Activated T-cell treated with anti-CD3 and anti-CD28 coated beads for 48 hours (primary cell): ENCODE data around the gene STAP2.
"Not testable (repeated sequence)": the region's sequence is repeated elsewhere in the genome, so short reads cannot be mapped to it uniquely, and the experiment has no call there.

Source experiments
- DNase-seq: peaks from one replicate; pipeline ENCODE4 v3.0.0-alpha.2; 2020; ENCODE audit warnings: low read depth

Gene STAP2

DNA sequence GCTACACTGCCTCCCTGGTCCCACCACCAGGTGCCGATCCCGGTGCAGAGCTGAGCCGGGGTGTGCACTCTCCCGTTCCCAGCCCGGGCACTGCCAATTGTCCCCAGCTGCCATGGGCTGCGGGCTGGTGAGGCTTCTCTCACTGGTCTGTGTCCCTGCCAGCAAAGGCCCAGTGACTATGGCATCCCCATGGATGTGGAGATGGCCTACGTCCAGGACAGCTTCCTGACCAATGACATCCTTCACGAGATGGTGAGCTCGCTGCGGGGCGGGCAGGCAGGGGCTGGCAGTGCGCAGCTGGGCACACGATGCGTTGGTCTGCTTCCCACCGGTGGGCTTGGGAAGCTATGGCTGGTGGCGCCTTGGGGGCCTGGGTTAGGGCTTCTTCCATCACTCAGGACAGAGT, 19.3 kb upstream of the STAP2 start:
- no peak for DNase-seq

DNA sequence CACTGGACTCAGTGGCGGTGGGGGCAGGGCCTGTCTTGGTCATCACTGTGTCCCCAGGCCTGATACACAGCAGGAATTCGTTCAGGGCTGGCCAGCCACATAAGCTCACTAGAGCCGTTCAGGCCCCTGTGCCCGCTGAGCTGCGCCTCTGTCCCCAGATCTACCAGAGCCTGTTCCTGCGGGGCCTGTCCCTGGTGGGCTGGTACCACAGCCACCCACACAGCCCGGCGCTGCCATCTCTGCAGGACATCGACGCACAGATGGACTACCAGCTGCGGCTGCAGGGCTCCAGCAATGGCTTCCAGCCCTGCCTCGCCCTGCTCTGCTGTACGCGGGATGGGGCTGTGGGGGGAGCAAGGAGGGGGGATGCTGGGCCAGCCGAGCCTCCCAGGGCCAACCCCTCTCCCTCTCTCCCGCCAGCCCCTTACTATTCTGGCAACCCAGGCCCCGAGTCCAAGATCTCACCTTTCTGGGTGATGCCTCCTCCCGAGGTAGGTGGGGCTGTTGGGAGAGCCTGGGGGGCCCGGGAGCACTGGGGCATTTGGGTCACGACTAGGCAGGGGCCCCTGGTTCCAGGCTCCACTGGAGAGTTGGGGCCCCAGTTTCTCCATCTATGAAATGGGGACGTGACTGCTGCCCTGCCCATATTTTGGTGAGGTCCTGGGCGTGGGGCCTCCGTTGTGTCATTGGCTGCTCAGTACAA, 18.6 kb upstream of the STAP2 start:
- DNase-seq = no peak

DNA sequence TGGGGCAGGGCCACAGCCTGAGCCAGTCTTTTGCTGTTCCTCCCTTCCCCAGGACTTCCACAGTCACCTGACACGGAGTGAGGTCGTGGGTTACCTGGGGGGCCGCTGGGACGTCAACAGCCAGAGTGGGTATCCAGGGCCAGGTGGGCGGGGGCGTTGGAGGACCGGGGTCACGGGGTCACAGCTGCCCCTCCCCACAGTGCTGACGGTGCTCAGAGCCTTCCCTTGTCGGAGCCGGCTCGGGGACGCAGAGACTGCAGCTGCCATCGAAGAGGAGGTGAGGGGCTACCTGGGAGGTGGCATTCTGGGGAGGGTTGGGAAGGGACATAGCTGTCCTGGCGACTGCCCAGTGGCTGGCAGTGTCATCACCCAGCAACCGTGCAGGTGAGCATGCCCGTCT, 16.3 kb upstream of the STAP2 start:
- no peak for DNase-seq

DNA sequence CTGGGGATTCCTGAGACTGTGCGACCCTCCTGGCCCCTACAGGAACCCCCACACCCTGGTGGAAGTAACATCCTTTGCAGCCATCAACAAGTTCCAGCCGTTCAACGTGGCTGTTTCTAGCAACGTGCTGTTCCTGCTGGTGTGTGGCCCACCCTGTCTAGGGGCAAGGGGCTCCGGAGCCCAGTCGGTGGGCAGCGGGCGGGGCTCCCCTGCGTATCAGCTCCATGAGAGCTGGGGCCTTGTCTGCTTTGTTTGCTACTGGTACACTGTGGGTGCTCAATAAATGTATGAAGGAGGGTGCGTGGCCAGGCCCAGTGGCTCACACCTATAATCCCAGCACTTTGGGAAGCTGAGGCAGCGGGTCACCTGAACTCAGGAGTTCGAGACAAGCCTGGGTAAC, 15.7 kb upstream of the STAP2 start:
- no peak for DNase-seq

DNA sequence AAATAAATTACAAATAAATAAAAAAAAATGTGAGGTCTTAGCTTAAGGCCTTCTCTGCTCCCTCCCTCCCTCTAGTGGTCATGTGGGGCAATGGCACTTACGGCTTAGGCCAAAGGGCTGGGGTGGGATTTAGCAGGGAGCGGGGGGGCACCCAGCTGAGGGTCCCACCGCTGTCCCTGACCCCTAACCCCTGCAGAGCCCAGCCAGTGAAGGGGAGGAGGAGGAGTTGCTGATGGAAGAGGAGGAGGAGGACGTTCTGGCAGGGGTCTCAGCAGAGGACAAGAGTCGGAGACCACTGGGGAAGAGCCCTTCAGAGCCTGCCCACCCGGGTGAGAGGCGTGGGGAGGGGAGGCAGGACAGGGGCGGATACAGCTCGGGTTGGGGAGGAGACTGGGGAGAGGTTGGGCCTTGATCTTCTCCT, 14.1 kb upstream of the STAP2 start:
- peak; percentile 35 for DNase-seq

DNA sequence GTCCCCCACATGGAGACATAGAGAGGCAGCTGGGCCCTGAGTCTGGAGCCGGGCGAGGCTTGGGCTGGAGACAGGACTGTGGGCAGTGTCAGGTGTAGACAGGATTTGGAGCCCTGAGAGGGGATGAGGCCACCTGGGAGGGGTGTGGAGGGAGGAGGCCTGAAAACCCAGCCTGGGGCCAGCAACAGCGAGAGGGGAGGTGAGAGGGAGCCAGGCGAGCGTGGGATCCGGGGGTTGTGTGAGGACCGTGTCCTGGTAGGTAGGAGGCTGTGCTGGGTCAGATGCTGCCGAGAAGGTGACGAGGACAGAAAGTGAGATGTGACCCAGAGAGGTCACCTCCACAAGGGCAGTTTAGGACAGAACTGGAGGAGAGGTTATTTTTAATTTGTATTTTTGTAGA, 12.1 kb upstream of the STAP2 start:
- DNase-seq = no peak

DNA sequence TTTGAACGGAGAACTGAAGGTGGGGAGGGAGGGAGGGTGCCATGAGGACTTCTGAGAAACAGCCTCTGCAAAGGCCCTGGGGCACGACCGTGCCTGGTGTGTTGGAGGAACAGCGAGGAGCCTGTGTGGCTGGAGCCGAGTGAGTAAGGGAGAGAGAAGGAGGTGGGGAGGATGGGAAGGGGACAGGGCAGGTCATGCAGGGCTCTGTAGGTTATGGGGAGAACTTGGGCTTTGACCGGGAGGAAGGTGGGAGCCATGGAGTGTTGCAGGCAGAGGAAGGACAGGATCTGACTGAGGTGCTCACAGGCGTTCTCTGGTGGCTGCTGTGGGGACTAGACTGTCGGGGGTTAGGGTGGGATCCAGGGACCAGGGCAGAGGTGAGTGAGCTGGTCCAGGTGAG, 11.5 kb upstream of the STAP2 start:
- no peak for DNase-seq

DNA sequence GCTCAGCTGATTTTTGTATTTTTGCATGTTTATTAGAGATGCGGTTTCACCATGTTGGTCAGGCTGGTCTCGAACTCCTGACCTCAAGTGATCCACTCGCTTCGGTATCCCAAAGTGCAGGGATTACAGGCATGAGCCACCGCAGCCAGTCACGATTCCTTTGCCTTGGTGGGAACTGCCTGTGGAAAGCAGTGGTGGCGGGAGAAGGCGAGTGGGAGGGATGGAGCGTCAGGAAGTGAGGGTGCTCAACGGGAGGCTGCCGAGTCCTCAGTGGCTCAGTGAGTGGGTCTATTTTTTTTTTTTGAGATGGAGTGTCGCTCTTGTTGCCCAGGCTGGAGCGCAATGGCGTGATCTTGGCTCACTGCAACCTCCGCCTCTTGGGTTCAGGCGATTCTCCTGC, 10.6 kb upstream of the STAP2 start:
- not testable (repeated sequence) for DNase-seq

DNA sequence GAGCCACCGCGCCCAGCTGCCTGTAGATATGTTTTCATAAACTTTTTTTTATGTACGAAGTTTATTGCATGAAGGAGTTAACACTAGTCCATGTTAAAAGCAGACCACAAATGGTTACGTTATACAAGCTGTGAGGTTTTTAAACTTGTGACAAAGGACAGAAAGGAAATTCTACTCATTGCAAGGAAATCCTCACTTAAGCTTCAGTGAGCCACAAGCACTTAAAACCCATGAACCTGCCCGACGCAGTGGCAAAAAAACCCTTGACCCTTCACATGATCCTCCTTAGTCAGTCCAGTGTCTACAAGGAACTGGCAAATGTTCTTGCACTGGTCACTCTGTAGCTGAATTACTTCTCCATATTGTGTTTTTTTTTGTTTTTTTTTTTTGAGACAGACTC, 8.9 kb upstream of the STAP2 start:
- DNase-seq = no peak

DNA sequence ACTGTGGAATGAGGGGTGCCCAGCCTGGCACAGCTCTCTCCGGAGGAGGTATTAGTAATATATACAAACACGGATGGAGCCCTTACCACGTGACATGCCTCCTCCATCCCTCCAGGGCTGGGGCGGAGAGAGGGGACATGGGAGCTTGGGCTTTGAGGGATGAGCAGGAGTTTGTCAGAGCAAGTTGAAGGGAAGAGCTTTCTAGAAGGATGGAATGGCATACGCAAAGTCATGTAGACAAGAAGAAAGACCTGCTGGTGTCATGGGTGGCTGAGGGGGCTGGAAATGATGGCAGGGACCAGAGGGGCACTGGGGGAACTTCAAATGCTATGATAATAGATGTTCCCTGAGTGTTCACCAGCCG, 7.4 kb upstream of the STAP2 start:
- DNase-seq = no peak

DNA sequence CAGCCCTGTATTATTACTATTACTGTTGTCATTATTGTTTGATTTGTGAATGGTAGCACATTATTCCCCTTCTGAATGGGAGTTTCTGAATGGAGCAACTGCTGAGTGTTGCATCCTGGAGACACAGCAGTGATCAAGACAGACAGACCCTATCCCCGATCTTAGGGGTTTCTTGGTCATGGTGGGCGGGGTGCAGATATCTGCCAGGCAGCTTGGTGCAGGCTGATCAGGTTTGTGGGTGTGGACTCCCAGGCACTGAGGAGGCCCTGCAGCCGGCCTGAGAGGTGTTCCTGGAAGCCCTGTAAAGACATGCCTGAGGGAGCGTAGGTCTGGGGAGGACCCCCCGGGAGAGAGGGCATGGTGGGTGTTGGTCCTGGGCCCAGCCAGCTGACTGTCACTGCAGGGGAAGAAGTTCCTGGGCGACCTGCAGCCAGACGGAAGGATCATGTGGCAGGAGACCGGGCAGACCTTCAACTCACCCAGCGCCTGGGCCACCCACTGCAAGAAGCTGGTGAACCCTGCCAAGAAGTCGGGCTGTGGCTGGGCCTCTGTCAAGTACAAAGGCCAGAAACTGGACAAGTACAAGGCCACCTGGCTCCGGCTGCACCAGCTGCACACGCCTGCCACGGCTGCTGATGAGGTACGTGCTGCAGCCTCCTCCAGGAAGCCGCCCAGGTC, 6.9 kb upstream of the STAP2 start:
- DNase-seq = no peak

DNA sequence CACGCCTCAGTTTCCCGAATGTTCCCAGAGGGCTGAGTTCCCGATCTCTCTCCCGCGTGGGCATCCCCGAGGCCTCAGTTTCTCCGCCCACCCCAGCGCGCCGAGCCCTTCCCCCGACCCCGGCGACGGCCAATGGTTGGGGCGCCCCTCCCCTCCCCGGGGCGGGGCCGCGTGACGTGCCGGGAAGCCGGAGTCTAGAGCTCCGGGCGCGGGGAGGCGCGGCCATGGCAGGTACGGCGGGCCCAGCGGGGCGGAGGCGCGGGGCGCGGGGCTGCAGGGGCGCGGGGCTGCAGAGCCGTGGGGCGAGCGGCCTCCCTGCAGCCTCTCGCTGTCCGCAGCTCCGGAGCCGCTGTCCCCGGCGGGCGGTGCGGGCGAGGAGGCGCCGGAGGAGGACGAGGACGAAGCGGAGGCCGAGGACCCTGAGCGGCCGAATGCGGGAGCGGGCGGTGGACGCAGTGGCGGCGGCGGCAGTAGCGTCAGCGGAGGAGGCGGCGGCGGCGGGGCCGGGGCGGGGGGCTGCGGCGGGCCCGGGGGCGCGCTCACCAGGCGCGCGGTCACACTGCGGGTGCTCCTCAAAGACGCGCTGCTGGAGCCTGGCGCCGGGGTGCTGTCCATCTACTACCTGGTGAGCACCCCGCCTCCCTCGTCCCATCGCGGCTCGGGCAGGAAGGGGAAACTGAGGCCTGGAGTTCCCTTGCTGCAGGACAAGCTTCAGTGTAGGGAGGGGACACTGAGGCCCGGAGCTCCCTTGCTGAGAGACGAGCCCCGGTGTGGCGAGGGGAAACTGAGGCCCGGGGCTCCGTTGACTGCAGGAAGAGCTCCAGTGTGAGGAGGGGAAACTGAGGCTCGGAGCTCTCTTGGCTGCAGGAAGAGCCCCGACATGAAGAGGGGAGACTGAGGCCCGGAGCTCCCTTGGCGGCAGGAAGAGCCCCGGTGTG, 5.0 kb upstream of the STAP2 start, which contains the start of gene MPND:
TSS of gene MPND (plus strand) at position 193 of the 938 bp plus-strand sequence. CDS start at position 225, 32 bp downstream.
- DNase-seq = peak; percentile 93

DNA sequence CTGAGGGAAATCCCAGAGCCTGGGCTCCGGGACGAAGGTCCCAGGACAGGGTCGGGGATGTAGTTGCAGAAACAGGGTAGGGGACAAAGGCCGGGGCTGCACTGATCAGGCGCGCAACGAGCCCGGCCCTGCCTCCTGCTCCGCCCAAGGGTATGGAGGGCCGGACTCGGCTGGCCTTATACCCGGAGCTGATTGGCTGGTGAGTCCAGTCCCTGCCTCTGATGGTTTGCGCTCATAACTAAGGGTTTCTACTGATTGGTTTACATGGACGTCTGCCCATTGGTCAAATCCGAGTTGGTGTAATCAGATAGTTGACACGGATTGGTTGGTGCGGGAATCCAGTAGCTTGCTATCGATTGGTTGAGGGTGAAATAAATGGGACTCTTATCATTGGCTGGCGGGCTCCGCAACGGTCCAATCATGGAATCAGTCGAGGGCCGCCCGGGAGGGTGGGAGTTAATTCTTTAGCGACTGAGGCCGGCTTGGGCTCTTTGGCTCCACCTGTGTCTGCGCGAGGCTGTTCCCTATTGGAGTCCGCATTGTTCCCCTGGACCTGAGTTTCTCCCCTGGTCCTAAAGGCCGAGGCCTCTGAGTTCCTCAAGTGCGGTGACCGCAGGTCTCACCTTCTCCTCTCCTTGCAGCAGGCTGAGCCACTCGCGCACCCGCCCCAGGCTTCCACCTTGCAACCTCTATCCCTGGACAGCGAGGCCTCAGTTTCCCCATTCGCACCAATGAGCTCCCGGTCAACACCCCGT, 4.2 kb upstream of the STAP2 start:
- DNase-seq = peak; percentile 86

DNA sequence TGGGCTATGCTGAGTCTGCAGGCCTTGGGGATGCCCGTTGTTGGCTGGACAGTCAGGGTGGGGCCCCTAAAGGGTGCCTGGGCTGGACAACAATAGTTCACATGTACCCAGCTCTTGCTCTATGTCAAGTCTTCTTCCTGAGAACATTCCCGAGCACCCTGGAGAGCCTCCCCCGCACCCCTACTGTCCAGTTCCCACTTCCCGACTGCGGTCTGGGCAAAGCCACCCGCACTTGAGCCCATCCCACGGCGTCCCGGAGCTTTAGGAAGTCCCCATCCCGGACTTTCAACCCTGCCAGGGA, 3.6 kb upstream of the STAP2 start:
- no peak for DNase-seq

DNA sequence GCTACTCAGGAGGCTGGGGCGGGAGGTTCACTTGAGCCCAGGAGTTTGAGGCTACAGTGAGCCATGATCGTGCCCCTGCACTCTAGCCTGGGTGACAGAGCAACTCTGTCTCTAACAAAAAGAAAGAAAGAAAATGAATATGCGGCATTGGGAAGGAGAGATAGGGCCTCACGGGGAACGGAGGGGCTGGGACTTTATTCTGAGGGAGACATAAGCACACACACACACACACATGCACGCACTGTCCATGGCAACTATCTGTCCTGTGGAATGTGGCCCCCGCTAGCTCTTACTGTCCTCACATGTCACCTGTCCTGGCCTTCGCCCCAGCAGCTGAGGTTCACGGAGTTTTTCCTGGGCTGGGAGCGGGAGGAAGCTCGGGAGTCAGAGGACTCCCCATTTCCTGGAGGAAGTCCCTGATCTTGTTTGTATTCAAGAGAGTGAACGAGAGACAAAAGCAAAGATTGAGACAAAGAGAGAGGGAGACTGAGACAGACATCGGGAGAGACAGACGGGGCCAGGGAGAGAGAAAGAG, 654 bp downstream of the STAP2 start:
- DNase-seq = no peak

DNA sequence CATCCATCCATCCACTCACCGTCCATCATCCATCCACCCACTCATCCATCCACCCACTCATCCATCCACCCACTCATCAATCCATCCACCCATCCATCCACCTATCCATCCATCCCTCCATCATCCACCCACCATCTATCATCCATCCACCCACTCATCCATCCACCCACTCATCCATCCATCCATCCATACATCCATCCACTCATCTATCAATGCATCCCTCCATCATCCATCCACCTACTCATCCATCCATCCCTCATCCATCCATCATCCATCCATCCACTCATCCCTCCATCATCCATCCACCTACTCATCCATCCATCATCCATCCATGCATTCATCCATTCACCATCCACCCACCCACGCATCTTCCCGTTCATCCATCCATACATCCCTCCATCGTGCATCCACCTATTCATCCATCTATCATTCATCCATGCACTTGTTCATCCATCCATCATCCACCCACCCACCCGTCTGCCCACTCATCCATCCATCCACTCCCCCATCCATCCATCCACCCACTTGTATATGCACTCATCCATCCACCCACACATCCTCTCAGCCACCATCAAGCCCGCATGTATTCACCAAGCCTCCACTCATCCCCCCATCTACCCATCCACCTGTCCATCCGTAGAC, 3.6 kb downstream of the STAP2 start:
- DNase-seq = no peak

DNA sequence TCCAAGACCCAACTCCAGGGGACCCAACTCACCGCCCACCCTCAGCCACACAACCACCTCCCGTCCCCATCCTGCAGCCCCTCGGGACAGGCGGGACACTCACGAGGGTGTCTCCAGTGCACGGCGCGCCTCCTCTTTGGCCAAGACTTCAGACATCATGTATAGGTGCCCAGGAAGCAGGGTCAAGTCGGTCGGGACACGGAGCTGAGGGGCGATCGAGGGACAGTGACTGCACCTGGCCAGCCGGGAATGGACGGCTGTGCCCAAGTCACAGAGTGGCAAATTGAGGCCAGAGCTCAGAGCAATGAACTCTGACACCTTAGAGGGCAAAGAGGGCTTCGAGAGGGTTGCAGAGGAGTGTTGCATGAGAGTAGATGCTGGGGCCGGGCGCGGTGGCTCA, 8.8 kb downstream of the STAP2 start:
- no peak for DNase-seq

DNA sequence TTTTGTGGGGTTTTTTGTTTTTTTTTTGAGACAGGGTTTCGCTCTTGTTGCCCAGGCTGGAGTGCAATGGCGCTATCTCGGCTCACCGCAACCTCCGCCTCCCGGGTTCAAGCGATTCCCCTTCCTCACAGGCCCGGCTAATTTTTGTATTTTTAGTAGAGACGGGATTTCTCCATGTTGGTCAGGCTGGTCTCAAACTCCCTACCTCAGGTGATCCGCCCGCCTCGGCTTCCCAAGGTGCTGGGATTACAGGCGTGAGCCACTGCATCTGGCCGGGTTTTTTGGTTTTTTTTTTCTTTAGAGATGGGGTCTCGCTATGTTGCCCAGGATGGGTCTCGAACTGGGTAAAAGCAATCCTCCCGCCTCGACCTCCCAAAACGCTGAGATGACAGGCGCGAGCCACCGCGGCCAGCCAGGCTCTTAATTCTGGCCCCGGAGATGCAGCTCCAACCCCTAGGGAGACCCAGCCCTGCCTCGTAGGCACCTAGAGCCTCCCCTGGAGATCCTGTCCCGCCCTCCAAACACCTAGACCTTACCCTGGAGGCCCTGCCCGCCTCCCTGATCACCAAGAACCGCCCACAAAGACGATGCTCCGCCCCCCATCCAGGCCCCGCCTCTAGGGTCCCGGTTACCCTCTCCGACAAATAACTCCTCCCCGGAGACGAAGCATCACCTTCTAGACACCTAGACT, 9.5 kb downstream of the STAP2 start:
- DNase-seq = peak; percentile 65

DNA sequence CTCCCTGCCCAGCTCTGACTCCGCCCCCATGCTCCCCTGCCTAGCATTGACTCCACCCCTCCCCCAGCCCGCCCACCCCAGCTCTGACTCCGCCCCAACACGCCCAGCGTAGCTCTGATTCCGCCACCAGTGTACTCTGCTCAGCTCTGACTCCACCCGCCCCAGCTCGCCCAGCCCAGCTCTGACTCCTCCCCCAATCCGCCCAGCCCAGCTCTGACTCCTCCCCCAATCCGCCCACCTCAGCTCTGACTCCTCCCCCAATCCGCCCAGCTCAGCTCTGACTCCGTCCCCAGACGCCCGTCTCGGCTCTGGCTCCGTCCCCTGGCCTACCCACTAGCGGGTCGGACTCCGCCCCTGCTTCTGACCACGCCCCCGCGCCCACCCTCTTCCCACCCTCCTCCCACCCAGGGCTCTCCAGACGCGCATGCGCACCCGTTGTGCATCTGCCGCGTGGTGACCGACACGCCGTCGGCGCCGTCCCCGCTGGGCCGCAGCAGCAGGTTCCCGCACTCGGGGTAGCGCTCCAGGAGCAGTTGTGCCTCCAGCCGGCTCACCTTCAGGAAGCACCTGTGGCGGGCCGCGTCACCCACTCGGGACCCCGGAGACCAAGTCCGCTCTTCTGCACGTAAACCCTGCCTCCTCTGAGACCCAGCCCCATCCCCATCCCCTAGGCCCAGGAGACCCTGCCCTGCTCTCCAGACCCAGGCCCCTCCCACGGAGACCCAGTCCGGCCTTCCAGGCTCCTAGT, 10.2 kb downstream of the STAP2 start:
- DNase-seq = peak; percentile 98

DNA sequence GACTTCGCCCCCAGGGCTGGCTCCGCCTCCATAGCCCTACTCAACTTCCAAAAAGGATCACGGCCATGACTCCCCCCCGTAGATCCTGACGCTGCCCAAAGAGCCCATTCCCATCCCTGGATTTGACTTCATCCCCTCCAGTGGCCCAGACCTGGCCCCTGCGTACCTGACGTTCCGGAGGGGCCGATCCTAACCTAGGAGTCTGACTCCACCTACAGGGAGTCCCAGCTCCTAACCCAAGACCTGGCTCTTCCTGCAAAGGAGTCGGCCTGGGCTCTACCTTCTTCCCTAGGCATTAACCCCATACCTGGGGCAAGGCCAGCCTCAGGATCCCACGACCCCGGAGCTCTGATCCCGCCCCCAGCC, 10.8 kb downstream of the STAP2 start:
- no peak for DNase-seq
